Measurements from ENCODE around the gene DENND11.

DNA sequence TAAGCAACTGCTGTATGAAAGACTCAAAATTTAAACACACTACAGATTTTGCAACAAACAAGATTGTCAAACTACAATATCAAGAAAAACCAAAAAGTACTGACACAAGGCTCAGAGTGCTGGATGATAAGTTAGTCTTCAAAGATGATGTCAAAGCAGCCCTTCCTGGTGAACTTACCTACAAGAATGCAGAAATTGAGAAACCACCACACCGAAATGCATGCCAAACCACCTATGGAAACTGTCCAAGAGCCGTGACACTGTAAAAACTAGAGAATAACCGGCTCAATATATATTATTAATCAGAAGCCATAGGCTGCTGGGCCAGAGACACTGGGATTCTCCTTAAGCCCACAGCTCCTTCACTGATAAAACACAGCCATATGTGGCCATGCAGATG, 25.3 kb downstream of the DENND11 start:
- TF ChIP-seq, protein P1, sequence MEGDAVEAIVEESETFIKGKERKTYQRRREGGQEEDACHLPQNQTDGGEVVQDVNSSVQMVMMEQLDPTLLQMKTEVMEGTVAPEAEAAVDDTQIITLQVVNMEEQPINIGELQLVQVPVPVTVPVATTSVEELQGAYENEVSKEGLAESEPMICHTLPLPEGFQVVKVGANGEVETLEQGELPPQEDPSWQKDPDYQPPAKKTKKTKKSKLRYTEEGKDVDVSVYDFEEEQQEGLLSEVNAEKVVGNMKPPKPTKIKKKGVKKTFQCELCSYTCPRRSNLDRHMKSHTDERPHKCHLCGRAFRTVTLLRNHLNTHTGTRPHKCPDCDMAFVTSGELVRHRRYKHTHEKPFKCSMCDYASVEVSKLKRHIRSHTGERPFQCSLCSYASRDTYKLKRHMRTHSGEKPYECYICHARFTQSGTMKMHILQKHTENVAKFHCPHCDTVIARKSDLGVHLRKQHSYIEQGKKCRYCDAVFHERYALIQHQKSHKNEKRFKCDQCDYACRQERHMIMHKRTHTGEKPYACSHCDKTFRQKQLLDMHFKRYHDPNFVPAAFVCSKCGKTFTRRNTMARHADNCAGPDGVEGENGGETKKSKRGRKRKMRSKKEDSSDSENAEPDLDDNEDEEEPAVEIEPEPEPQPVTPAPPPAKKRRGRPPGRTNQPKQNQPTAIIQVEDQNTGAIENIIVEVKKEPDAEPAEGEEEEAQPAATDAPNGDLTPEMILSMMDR (IDR thresholded peaks at IDR 0.05): no peak
- TF ChIP-seq POLR2A (IDR thresholded peaks at IDR 0.05): no peak
- no peak for TF ChIP-seq EP300 (IDR thresholded peaks at IDR 0.05)
